CD14-positive monocyte (primary cell): ENCODE measurements around the gene FAM13C. TPM values are rescaled to one million over a fixed set of nuclear protein-coding genes. Genes with fewer than 3 reads are reported as not detected.

ENCODE experiments used
- DNase-seq, 3 donors: peaks; one replicate each; pipeline ENCODE4 v3.0.0-alpha.2; 2011 to 2022
- H2AFZ ChIP-seq: 2 replicates; pipeline ENCODE4 v1.6.0; 2012; ENCODE audit warnings: mild to moderate bottlenecking, low read depth, low read length, inconsistent platforms; ENCODE audit not compliant: insufficient read depth, poor library complexity, severe bottlenecking
- H3K27ac ChIP-seq, 2 donors: 1 replicate in 1 of 2; 2 replicates in 1 of 2; pipeline ENCODE4 v1.5.1; 2012 to 2013; ENCODE audit warnings: low read length in 2 of 2, control low read depth in 1 of 2, inconsistent platforms in 1 of 2, low read depth in 1 of 2, mild to moderate bottlenecking in 1 of 2
- H3K27me3 ChIP-seq, 2 donors: one replicate each; pipeline versions ENCODE4 v1.6.0 to v1.6.1; 2011 to 2013; ENCODE audit warnings: low read length in 2 of 2; ENCODE audit not compliant: control insufficient read depth in 2 of 2, insufficient read depth in 2 of 2
- H3K36me3 ChIP-seq, 2 donors: replicated peaks in 1 of 2; 1 replicate in 1 of 2; 2 replicates in 1 of 2; pipeline versions ENCODE4 v1.5.1 to v1.6.1; 2012 to 2013; ENCODE audit warnings: low read length in 2 of 2, control low read depth in 1 of 2, inconsistent platforms in 1 of 2, mild to moderate bottlenecking in 1 of 2; ENCODE audit not compliant: insufficient read depth in 2 of 2, control insufficient read depth in 1 of 2
- H3K4me1 ChIP-seq, 2 donors: 1 replicate in 1 of 2; 2 replicates in 1 of 2; pipeline versions ENCODE4 v1.5.1 to v1.6.1; 2012 to 2013; ENCODE audit warnings: low read length in 2 of 2, control low read depth in 1 of 2, inconsistent platforms in 1 of 2, mild to moderate bottlenecking in 1 of 2, moderate library complexity in 1 of 2; ENCODE audit not compliant: insufficient read depth in 2 of 2, control insufficient read depth in 1 of 2
- H3K4me2 ChIP-seq: replicated peaks from 2 replicates; pipeline ENCODE3; 2012; ENCODE audit warnings: low read length, moderate library complexity, mild to moderate bottlenecking; ENCODE audit not compliant: poor library complexity, severe bottlenecking; ENCODE audit errors: extremely low read depth
- H3K4me3 ChIP-seq, 3 experiments: fragments of 200-600 bp in 1 of 3; sonication (generic) in 1 of 3; replicated peaks in 1 of 3; 1 replicate in 2 of 3; 2 replicates in 1 of 3; pipeline ENCODE4 v1.5.1; 2011 to 2013; ENCODE audit warnings: low read length in 3 of 3, mild to moderate bottlenecking in 3 of 3, control low read depth in 2 of 3, low read depth in 2 of 3, inconsistent platforms in 1 of 3, moderate library complexity in 1 of 3
- H3K79me2 ChIP-seq: 2 replicates; pipeline ENCODE4 v1.6.0; 2012; ENCODE audit warnings: mild to moderate bottlenecking, control low read depth, inconsistent platforms, low read length, moderate library complexity; ENCODE audit not compliant: insufficient read depth
- H3K9ac ChIP-seq: 2 replicates; pipeline ENCODE4 v1.6.0; 2017; ENCODE audit warnings: low read length, mild to moderate bottlenecking; ENCODE audit not compliant: insufficient read depth, poor library complexity, severe bottlenecking
- H3K9me3 ChIP-seq, 2 donors: replicated peaks in 1 of 2; 1 replicate in 1 of 2; 2 replicates in 1 of 2; pipeline versions ENCODE4 v1.5.1 to v1.6.1; 2012 to 2013; ENCODE audit warnings: low read length in 2 of 2, control low read depth in 1 of 2; ENCODE audit not compliant: control insufficient read depth in 1 of 2, insufficient read depth in 1 of 2
- H4K20me1 ChIP-seq: 2 replicates; pipeline ENCODE4 v1.6.0; 2012; ENCODE audit warnings: mild to moderate bottlenecking, low read length, control low read depth, moderate library complexity; ENCODE audit not compliant: insufficient read depth
- H3K27ac Mint-ChIP-seq, 7 donors: one replicate each; pipeline ENCODE4 v1.8.0; 2020; ENCODE audit warnings: mild to moderate bottlenecking in 7 of 7, mixed read lengths in 7 of 7, moderate library complexity in 6 of 7, inconsistent platforms in 2 of 7
- H3K27me3 Mint-ChIP-seq, 3 donors: one replicate each; pipeline ENCODE4 v1.8.0; 2021 to 2022; ENCODE audit warnings: low read depth in 3 of 3, mild to moderate bottlenecking in 3 of 3, mixed read lengths in 3 of 3, moderate library complexity in 3 of 3, inconsistent platforms in 1 of 3
- H3K36me3 Mint-ChIP-seq, 2 donors: one replicate each; pipeline ENCODE4 v1.8.0; 2020; ENCODE audit warnings: mixed read lengths in 2 of 2, inconsistent platforms in 1 of 2, mild to moderate bottlenecking in 1 of 2
- H3K4me1 Mint-ChIP-seq: one replicate; pipeline ENCODE4 v1.8.0; 2020; ENCODE audit warnings: mild to moderate bottlenecking, mixed read lengths
- H3K4me3 Mint-ChIP-seq, 2 donors: one replicate each; pipeline ENCODE4 v1.8.0; 2020; ENCODE audit warnings: mild to moderate bottlenecking in 2 of 2, mixed read lengths in 2 of 2, moderate library complexity in 1 of 2
- H3K9me3 Mint-ChIP-seq, 7 donors: one replicate each; pipeline ENCODE4 v1.8.0; 2020 to 2022; ENCODE audit warnings: mixed read lengths in 7 of 7, mild to moderate bottlenecking in 6 of 7, moderate library complexity in 6 of 7, inconsistent platforms in 2 of 7
- WGBS: methylation state at CpG from one replicate; pipeline ENCODE4 v1.1.5; 2013; ENCODE audit warnings: missing lambda C conversion rate; ENCODE audit not compliant: insufficient coverage; 5-methylcytosine and 5-hydroxymethylcytosine counted together
- intact Hi-C, 2 donors: fragments of 100-400 bp; cut with micrococcal nuclease; formaldehyde crosslinking; loops; one replicate each; pipeline versions ENCODE4 v1.15.0 to v1.15.1; 2023
- polyA plus RNA-seq, 3 donors: library from polyadenylated mRNA; depleted of rRNA in 1 of 3; unstranded in 2 of 3; stranded (reverse) in 1 of 3; fragments of 300-500 nt in 2 of 3; fragments of >200 nt in 1 of 3; fragmentation: Illumina TruSeq in 2 of 3; gene quantifications; 1 replicate in 2 of 3; 2 replicates in 1 of 3; pipeline ENCODE4 v1.2.3, GENCODE V29; 2012 to 2021
- TF ChIP-seq, protein P1 (sequence below): fragments of 200-600 bp; IDR thresholded peaks from one replicate; pipeline ENCODE4 v1.8.0; 2022; ENCODE audit warnings: antibody characterized with exemption, mild to moderate bottlenecking

The FAM13C gene
- polyA plus RNA-seq, 3 donors: not detected

DNA sequence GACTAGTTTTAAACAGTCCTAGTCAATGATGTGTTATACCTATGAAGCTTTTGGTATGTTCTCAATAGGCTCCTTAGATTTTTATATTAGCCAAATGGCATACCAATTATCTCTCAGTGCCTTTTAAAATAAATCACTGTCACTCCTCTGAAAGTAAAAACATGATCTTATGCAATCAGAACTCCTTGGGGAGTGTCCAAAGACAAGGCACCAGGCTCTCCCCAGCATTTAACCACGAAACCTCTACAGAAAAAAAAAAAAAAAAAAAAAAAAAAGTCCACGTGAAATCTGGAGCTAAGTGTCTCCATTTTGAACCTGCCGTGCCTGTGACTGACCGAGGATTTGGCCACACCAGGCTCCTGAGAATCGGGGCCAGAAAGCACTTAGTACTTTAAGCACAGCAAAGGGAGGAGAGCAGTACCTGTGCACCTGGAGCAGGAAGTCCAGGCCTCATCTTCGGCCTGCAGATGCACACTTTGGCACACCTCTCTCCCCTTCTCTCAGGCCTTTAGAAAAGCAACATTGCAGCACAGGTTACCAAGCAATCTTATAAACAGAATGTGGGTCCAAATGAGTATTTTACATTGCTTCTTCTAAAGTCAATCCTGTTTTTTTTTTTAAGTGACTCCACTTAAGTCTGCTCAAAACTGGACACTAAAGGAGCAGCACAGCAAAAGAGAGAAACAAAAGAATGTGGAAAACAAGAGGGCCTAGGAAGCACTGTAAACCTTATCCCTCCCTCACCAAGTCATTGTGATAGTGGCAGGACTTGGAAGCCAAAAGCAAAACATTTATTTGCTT lies 1.5 kb downstream of the FAM13C start:
- Mint-ChIP-seq H3K4me3 (no peak overlapping the region), H3K36me3 (no peaks in the 10 kb centered on the region), H3K4me1 (peaks cover 3% of the 10 kb centered on the region), H3K27me3 (peaks cover 19 to 26% (median 20%) of the 10 kb centered on the region in 3 donors), H3K27ac (no peak overlapping the region), H3K9me3 (peaks cover 0 to 2% (median 0%) of the 10 kb centered on the region in 7 donors)
- no peak overlapping the region for H3K9ac ChIP-seq
- 69% methylated on average over 3 of the region's 6 CpGs for WGBS
- intact Hi-C loops: no loop called here
- no peak overlapping the region for H3K4me2 ChIP-seq
- no peaks in the 10 kb centered on the region for H3K36me3 ChIP-seq
- no peaks in the 10 kb centered on the region for H3K4me1 ChIP-seq
- H3K9me3 ChIP-seq: no peaks in the 10 kb centered on the region
- no peaks in the 10 kb centered on the region for H4K20me1 ChIP-seq
- no peak overlapping the region for H3K4me3 ChIP-seq
- H3K27ac ChIP-seq: no peak overlapping the region
- TF ChIP-seq, protein P1, sequence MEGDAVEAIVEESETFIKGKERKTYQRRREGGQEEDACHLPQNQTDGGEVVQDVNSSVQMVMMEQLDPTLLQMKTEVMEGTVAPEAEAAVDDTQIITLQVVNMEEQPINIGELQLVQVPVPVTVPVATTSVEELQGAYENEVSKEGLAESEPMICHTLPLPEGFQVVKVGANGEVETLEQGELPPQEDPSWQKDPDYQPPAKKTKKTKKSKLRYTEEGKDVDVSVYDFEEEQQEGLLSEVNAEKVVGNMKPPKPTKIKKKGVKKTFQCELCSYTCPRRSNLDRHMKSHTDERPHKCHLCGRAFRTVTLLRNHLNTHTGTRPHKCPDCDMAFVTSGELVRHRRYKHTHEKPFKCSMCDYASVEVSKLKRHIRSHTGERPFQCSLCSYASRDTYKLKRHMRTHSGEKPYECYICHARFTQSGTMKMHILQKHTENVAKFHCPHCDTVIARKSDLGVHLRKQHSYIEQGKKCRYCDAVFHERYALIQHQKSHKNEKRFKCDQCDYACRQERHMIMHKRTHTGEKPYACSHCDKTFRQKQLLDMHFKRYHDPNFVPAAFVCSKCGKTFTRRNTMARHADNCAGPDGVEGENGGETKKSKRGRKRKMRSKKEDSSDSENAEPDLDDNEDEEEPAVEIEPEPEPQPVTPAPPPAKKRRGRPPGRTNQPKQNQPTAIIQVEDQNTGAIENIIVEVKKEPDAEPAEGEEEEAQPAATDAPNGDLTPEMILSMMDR: no peak
- peaks cover 13 to 34% of the 10 kb centered on the region in 2 donors for H3K27me3 ChIP-seq
- no peak for DNase-seq
- H3K79me2 ChIP-seq: no peaks in the 10 kb centered on the region
- H2AFZ ChIP-seq: no peak overlapping the region

DNA sequence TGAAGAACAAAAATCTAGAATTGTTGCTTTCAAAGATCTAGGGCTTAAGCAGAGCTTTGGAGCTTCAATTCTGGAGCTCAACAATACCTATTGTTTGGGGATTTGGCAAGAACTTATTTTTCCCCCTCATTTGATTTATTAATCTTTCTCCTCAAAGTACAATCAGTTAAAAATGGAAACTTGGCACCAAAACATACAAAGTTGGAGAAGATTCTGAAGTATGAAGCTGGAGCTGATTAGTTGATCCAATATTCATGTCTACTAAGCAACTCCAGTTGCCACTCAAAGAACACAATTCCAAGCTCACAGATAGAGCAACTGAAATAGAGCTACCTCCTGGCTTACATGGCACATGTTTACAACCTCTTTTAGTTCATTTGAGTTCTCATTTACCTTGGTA lies 3.8 kb downstream of the FAM13C start:
- Histone ChIP-seq H3K36me3 (no peaks in the 10 kb centered on the region), H2AFZ (no peak overlapping the region), H3K79me2 (no peaks in the 10 kb centered on the region), H3K4me2 (no peak overlapping the region), H3K27ac (no peak overlapping the region), H3K4me3 (no peak overlapping the region), H3K9me3 (no peaks in the 10 kb centered on the region), H3K9ac (no peak overlapping the region), H4K20me1 (no peaks in the 10 kb centered on the region), H3K4me1 (no peaks in the 10 kb centered on the region), H3K27me3 (peaks cover 8 to 26% of the 10 kb centered on the region in 2 donors)
- intact Hi-C loops: no loop called here
- Mint-ChIP-seq H3K27ac (no peak overlapping the region), H3K4me3 (no peak overlapping the region), H3K9me3 (peaks cover 0 to 2% (median 0%) of the 10 kb centered on the region in 7 donors), H3K27me3 (peaks cover 16 to 22% (median 16%) of the 10 kb centered on the region in 3 donors), H3K36me3 (no peaks in the 10 kb centered on the region), H3K4me1 (peaks cover 3% of the 10 kb centered on the region)
- DNase-seq: no peak
- TF ChIP-seq, protein P1: no peak
